Stimulated activated CD4-positive, alpha-beta T cell treated with anti-CD3 and anti-CD28 coated beads, Interleukin-12 subunit alpha, Interleukin-12 subunit beta, amount 100 ng/mL, for 48 hours (primary cell): ENCODE measurements around the gene TTC7B.
"Not testable (repeated sequence)": the region's sequence is repeated elsewhere in the genome, so short reads cannot be mapped to it uniquely, and the experiment has no call there.

Experiments
- DNase-seq, 3 donors: peaks; one replicate each; pipeline ENCODE4 v3.0.0-alpha.2; 2020; ENCODE audit warnings: low read depth in 2 of 3, low spot score in 1 of 3

The TTC7B gene

DNA sequence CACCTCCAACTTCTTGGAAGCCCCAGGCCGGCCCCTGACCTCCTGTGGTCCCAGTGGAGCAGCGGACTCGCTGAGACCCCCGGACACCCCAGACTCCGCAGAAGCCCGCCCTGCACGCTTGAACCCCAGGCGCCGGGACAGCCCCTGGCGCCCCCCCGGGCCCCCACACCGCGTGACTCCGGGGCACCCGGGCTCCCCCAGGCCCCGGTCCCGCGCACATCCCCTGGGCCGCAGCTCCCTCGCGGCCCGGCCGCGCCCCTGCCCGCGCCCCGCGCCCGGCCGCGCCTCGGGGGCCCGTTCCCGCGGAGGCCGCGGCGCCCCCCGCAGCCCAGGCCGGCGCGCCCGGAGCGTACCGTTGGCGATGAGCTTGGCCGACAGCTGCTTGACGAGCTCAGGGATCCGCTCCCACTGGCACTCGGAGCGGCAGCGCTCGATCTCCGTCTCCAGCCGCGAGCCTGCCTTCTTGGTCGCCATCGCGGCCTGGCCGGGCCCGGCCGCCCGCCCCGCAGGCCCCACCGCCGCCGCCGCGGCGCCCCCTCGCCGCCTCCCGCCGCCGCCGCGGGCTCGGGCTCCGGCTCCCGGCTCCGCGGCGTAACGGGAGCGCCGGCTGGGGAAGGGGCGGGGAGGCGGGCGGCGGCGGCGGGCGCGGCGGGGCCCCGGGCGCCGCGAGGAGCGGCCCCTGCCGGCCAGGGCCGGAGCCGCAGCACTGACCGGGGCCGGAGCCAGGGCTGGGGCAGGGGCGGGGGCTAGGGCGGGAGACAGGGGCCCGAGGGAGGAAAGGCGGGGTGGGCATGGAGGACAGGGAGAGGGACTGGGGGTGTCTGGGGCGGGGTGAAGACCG is at the start of gene TTC7B:
Gene TTC7B (minus strand): TSS at position 609 of the 841 bp plus-strand sequence. CDS start 135 bp downstream, at position 474.
- DNase-seq, result peak in 2 of 3 donors; percentile 8 to 22

- DNase-seq, result no peak
These were observed 48.5 kb upstream of the TTC7B start for GRCh38 chr14:90864741-90865140.

DNA sequence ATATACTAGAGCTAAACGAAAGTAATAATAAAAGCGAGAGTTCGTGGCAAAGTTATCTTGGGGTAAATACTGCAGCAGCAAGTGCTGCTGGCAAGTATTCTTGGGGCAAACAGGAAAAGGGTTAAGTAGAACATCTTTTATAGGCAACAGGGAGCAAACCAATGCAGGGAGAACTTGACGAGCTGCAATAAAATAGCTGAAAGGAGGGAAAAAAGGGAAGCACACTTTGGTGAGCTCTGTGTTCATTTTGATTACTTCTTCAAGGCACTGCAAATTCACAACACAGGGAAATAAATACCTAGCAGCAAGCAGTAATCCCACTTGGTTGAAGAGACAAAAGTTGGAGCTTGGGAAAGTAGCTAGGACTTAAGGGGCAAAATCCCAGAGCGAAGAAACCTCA is 42.3 kb upstream of the TTC7B start:
- DNase-seq, result no peak

DNA sequence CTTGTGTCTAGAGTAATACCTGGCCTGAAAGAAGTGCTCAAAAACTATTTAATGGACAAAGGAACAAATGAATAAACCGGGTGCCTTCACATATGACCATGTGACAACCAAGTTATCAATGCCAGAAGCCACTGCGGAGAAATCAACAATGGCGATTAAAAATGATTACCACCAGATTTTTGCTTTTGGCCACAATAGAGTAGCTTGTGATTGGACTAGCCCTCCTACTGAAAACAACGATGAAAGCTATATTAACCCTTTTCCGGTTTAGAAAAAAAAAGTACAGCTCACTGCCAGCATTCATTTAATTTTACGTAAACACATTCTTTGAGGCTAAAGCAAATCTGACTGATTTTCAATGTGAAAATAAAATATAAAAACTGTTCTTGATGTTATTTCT is 41.6 kb upstream of the TTC7B start:
- DNase-seq, result no peak

DNA sequence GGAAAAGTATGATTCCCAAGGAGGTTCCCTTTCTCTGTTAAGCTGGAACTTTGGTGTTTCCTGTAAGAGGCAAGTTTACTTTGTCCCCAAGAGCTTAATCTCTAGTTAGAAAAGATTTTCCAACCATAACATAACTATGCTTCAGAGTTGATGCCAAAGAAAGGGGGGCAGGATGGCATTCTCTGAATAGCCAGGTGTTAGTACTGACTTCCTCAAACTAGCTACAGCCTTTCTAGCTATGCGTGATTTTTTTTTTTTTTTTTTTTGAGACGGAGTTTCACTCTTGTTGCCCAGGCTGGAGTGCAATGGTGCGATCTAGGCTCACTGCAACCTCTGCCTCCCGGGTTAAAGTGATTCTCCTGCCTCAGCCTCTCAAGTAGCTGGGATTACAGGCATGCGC is 39.9 kb upstream of the TTC7B start:
- DNase-seq, result not testable (repeated sequence)

DNA sequence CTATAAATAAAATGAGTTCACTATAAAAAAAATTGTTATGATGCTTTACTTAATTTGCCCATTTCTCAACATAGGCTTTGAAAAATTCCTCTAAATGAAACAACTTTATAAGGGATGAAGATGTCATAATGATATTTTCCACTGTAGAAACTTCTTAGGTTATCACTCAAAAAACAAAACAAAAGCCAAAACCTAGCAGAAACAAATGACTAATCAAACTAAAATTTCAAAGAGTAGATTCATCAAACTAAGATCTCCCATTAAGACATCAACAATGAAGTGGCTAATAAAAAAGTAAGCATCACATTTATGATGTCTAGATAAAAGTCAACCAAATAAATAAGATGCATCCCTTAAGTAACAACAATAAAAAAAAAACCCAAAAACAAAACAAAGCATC is 36.9 kb upstream of the TTC7B start:
- no peak for DNase-seq

DNA sequence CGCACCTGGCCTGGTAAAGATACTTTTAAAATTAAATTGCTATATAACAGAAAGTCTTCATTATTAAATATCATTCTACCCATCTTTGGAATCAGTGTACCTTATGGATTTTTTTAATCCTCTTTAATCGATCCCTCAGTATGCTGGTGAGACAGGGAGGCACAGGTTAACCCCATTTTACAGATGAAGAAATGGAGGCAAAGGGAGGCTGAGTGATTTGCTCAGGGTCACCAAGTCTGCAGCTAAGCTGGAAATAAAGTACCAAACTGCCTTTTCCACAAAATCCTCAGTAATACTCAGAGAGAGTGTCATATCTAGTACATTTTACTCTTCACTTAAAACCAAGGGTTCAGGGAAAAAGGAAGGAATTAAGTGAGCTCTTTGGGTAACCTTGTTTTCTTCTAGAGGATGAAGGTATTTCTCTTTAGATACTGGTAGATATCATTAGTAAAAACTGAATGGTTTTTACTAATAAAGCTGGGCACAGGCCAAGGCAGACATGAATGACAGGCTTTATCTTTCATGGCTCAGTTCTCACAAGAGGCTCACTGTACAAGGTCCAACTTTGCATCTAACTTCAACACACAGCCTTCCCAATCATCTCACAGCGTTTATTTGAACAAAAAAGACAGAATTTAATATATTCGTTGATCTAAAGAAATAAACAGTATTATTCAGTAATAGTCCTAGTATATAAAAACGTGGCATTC is 35.3 kb upstream of the TTC7B start:
- DNase-seq, result no peak

- DNase-seq, result no peak
These were observed 34.3 kb upstream of the TTC7B start for GRCh38 chr14:90850487-90850886.

GRCh38 chr14:90849787-90850444 is 33.7 kb upstream of the TTC7B start:
- no peak for DNase-seq

GRCh38 chr14:90848944-90849731 is 32.9 kb upstream of the TTC7B start:
- no peak for DNase-seq

GRCh38 chr14:90846511-90846910 is 30.3 kb upstream of the TTC7B start:
- no peak for DNase-seq

- no peak for DNase-seq
These were observed 28.1 kb upstream of the TTC7B start for GRCh38 chr14:90844321-90844720.

GRCh38 chr14:90842726-90843125 is 26.5 kb upstream of the TTC7B start:
- no peak for DNase-seq

DNA sequence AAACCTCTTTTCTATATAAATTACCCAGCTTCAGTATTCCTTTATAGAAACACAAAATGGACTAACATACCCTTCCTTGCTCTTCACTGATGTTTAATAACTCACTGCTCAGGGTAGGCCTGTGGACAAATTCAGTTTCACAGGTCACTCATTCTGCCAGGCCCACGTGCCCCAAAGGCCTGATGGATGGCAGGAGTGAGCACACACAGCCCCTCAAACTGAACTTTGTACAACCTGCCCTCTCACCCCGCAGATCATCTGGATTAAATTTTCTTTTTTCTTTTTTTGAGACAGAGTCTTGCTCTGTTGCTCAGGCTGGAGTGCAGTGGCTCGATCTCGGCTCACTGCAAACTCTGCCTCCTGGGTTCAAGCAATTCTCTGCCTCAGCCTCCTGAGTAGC is 24.4 kb upstream of the TTC7B start:
- DNase-seq, result not testable (repeated sequence)

GRCh38 chr14:90839889-90840266 is 23.6 kb upstream of the TTC7B start:
- DNase-seq, result no peak

GRCh38 chr14:90839024-90839888 is 23.0 kb upstream of the TTC7B start:
- DNase-seq, result no peak

DNA sequence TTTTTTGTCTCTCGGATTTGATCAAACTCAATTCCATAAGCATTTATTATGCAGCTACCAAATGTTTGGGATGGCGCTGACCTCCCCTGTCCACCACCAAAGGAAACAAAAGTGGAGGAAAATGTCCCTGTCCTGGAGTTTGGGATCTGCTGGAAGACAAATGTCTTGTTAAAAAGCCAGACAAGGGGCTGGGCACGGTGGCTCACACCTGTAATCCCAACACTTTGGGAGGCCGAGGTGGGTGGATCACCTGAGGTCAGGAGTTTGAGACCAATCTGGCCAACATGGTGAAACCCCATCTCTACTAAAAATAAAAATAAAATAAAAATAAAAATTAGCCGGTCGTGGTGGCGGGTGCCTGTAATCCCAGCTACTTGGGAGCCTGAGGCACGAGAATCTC is 22.3 kb upstream of the TTC7B start:
- not testable (repeated sequence) for DNase-seq

DNA sequence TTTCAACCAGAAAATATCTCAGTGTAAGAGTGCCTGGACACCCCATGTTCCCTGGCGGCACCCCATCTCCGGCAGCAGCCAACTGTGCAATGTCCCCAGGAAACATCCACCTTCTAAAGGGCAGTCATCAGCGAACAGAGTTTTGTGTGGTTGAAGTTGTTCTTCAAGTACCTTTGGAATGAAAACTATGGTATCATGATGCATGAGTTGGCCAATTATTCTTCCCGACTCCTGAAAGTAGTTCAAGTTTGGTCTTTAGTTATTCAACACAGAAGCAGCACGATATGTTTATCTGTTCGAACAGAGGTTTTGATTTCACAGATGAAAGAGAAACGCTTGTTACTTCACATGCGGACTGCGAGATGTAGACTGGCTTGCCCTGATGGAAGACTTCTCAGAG is 21.1 kb upstream of the TTC7B start:
- DNase-seq, result no peak

DNA sequence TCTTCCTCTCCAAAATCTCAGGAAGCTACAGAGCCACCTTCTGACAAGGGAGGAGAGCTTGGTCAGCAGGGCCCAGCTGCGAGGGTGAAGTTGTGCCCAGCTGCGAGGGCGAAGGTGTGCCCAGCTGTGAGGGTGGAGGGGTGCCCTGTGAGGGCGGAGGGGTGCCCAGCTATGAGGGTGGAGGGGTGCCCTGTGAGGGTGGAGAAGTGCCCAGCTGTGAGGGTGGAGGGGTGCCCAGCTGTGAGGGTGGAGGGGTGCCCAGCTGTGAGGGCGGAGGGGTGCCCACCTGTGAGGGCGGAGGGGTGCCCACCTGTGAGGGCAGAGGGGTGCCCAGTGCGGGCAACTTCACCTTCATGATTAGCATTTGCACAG is 20.4 kb upstream of the TTC7B start:
- DNase-seq, result no peak

GRCh38 chr14:90831821-90832220 is 15.6 kb upstream of the TTC7B start:
- DNase-seq, result no peak
